DND-41 (cell line): ENCODE data around the gene SOWAHA.

Experiments used
- ATAC-seq: fragments of 200-7000 bp; cut with Tn5 transposase; 3 replicates; pipeline ENCODE4 v1.9.1; 2021; ENCODE audit warnings: low read depth; ENCODE audit not compliant: insufficient read depth
- DNase-seq: peaks from one replicate; pipeline ENCODE4 v3.0.0-alpha.2; 2020
- H2AFZ ChIP-seq: 2 replicates; pipeline ENCODE4 v1.6.0; 2012; ENCODE audit warnings: low read depth, low read length
- H3K27ac ChIP-seq: 2 replicates; pipeline ENCODE4 v1.5.1; 2012; ENCODE audit warnings: low read length, inconsistent platforms
- H3K27me3 ChIP-seq: fragments of 200-600 bp; sonication (generic); 2 replicates; pipeline ENCODE4 v1.6.0; 2012; ENCODE audit warnings: low read length, mild to moderate bottlenecking, inconsistent platforms; ENCODE audit not compliant: insufficient read depth, poor library complexity
- H3K36me3 ChIP-seq: 2 replicates; pipeline ENCODE4 v1.5.1; 2012; ENCODE audit warnings: low read length, inconsistent platforms; ENCODE audit not compliant: insufficient read depth
- H3K4me1 ChIP-seq: 2 replicates; pipeline ENCODE4 v1.5.1; 2012; ENCODE audit warnings: mild to moderate bottlenecking, low read length; ENCODE audit not compliant: insufficient read depth
- H3K4me2 ChIP-seq: 2 replicates; pipeline ENCODE4 v1.6.0; 2012; ENCODE audit warnings: mild to moderate bottlenecking, moderate library complexity, low read length, inconsistent platforms; ENCODE audit not compliant: insufficient read depth
- H3K4me3 ChIP-seq, 2 experiments: fragments of 200-600 bp in 1 of 2; shearing (Covaris generic) in 1 of 2; 2 replicates each; pipeline ENCODE4 v1.5.1; 2012 to 2016; ENCODE audit warnings: inconsistent platforms in 2 of 2, low read length in 2 of 2, mild to moderate bottlenecking in 2 of 2, low read depth in 1 of 2, moderate library complexity in 1 of 2
- H3K79me2 ChIP-seq: 2 replicates; pipeline ENCODE4 v1.6.0; 2012; ENCODE audit warnings: low read length, inconsistent platforms; ENCODE audit not compliant: insufficient read depth
- H3K9ac ChIP-seq: 2 replicates; pipeline ENCODE4 v1.6.0; 2012; ENCODE audit warnings: low read depth, mild to moderate bottlenecking, inconsistent platforms, low read length, moderate library complexity
- H3K9me3 ChIP-seq: 2 replicates; pipeline ENCODE4 v1.5.1; 2012; ENCODE audit warnings: low read length, moderate library complexity, mild to moderate bottlenecking, inconsistent platforms; ENCODE audit not compliant: insufficient read depth, severe bottlenecking
- H4K20me1 ChIP-seq: 2 replicates; pipeline ENCODE4 v1.6.0; 2012; ENCODE audit warnings: low read length; ENCODE audit not compliant: insufficient read depth
- CTCF ChIP-seq: IDR thresholded peaks from 2 replicates; pipeline ENCODE4 v1.5.1; 2012; ENCODE audit warnings: borderline replicate concordance, low read length, moderate library complexity, mild to moderate bottlenecking; ENCODE audit not compliant: poor library complexity, severe bottlenecking; ENCODE audit errors: extremely low read depth
- EZH2 ChIP-seq: IDR thresholded peaks from 3 replicates; pipeline ENCODE4 v1.6.1; 2012; ENCODE audit warnings: borderline replicate concordance, low read depth, mild to moderate bottlenecking, moderate library complexity, low read length, inconsistent platforms; ENCODE audit not compliant: severe bottlenecking

The SOWAHA gene

GRCh38 chr5:132816554-132816953 lies 3.5 kb downstream of the SOWAHA start:
- ATAC-seq (no peak), DNase-seq (no peak)
- no peak overlapping the region for H3K27ac ChIP-seq
- H3K9me3 ChIP-seq, result no peaks in the 10 kb centered on the region
- TF ChIP-seq EZH2, result no peak
- no peak for TF ChIP-seq CTCF
- H3K4me3 ChIP-seq, result no peak overlapping the region
- H2AFZ ChIP-seq, result no peak overlapping the region
- H3K4me2 ChIP-seq, result no peak overlapping the region
- no peak overlapping the region for H3K9ac ChIP-seq
- H3K4me1 ChIP-seq, result no peaks in the 10 kb centered on the region
- no peaks in the 10 kb centered on the region for H3K36me3 ChIP-seq
- no peaks in the 10 kb centered on the region for H4K20me1 ChIP-seq
- no peaks in the 10 kb centered on the region for H3K79me2 ChIP-seq
- peaks cover 3% of the 10 kb centered on the region for H3K27me3 ChIP-seq

GRCh38 chr5:132817011-132817410 lies 3.9 kb downstream of the SOWAHA start:
- Histone ChIP-seq H3K27ac (no peak overlapping the region), H4K20me1 (no peaks in the 10 kb centered on the region), H3K36me3 (no peaks in the 10 kb centered on the region), H2AFZ (no peak overlapping the region), H3K4me2 (no peak overlapping the region), H3K4me3 (no peak overlapping the region), H3K79me2 (no peaks in the 10 kb centered on the region), H3K9ac (no peak overlapping the region), H3K4me1 (no peaks in the 10 kb centered on the region), H3K9me3 (no peaks in the 10 kb centered on the region), H3K27me3 (peaks cover 3% of the 10 kb centered on the region)
- no peak for ATAC-seq
- TF ChIP-seq EZH2 (no peak), CTCF (no peak)
- DNase-seq, result no peak

GRCh38 chr5:132819468-132819867 lies 6.4 kb downstream of the SOWAHA start:
- Histone ChIP-seq H3K4me3 (no peak overlapping the region), H4K20me1 (no peaks in the 10 kb centered on the region), H3K36me3 (no peaks in the 10 kb centered on the region), H3K27ac (no peak overlapping the region), H3K9ac (no peak overlapping the region), H2AFZ (no peak overlapping the region), H3K9me3 (no peaks in the 10 kb centered on the region), H3K79me2 (no peaks in the 10 kb centered on the region), H3K27me3 (no peaks in the 10 kb centered on the region), H3K4me2 (no peak overlapping the region), H3K4me1 (no peaks in the 10 kb centered on the region)
- DNase-seq (no peak), ATAC-seq (no peak)
- TF ChIP-seq EZH2 (no peak), CTCF (no peak)
